IPS-18a (cell line): Measurements from ENCODE around the gene MAS1L.
"Not testable (repeated sequence)": the region's sequence is repeated elsewhere in the genome, so short reads cannot be mapped to it uniquely, and the experiment has no call there.

Source experiments
- H3K27ac ChIP-seq: one replicate; pipeline ENCODE4 v1.5.1; 2013; ENCODE audit warnings: low read length
- H3K27me3 ChIP-seq: one replicate; pipeline ENCODE4 v1.6.1; 2013; ENCODE audit warnings: mild to moderate bottlenecking, low read length; ENCODE audit not compliant: control insufficient read depth, insufficient read depth
- H3K36me3 ChIP-seq: one replicate; pipeline ENCODE4 v1.6.1; 2013; ENCODE audit warnings: low read depth, low read length; ENCODE audit not compliant: control insufficient read depth
- H3K4me1 ChIP-seq: one replicate; pipeline ENCODE4 v1.6.1; 2013; ENCODE audit warnings: low read depth, low read length; ENCODE audit not compliant: control insufficient read depth
- H3K4me3 ChIP-seq: one replicate; pipeline ENCODE4 v1.5.1; 2013; ENCODE audit warnings: low read length
- H3K9ac ChIP-seq: one replicate; pipeline ENCODE4 v1.6.1; 2013; ENCODE audit warnings: mild to moderate bottlenecking, low read length, moderate library complexity
- H3K9me3 ChIP-seq: one replicate; pipeline ENCODE4 v1.6.1; 2013; ENCODE audit warnings: low read depth, low read length; ENCODE audit not compliant: control insufficient read depth

MAS1L gene

DNA sequence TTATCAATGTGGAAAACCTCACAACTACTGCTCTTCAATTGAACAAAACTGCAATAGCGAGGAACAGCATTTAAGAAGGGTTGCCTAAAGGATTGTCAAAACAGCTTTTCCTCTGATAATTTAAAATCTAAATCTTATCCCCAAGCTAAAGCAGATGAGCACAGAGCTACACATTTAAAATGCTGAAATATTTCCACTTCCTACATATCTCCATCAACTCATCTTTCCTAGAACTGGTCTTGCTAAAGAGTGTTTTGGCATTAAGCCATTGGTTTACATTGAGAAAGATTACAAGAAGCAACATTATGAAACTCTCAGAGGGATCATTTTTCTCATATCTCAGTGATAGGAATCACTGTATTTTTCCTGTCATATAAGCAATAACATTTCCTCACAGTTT is 45.0 kb downstream of the MAS1L start:
- peaks cover 10% of the 10 kb centered on the region for H3K4me1 ChIP-seq
- no peak overlapping the region for H3K27ac ChIP-seq
- H3K9ac ChIP-seq = no peak overlapping the region
- H3K4me3 ChIP-seq = no peak overlapping the region
- H3K27me3 ChIP-seq = no peaks in the 10 kb centered on the region
- peaks cover 5% of the 10 kb centered on the region for H3K9me3 ChIP-seq
- H3K36me3 ChIP-seq = no peaks in the 10 kb centered on the region

DNA sequence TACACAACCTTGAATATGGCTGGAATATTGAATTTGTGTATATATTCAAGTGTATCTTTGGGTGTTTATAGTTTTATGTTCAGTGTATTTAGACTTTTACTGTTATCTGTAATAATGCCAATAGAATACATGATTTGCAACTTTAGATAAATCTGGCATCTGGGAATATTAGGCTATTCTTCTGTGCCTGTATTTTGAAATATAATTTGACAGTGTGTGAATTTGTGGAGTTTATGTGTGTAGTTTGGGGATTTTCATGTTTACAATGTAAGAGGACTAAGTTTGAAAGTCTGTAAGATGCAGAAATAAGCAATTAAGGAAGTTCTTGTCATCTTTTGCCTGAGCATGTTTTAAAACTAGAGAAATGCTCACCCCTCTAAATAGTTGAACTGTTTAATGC is 48.8 kb downstream of the MAS1L start, which contains the start of gene OR10C1:
OR10C1 (plus strand) TSS at position 301 of the 400 bp plus-strand sequence. CDS start 710 bp downstream, outside the sequence.
- no peaks in the 10 kb centered on the region for H3K4me1 ChIP-seq
- H3K36me3 ChIP-seq = no peaks in the 10 kb centered on the region
- H3K9me3 ChIP-seq = peaks cover 5% of the 10 kb centered on the region
- H3K4me3 ChIP-seq = no peak within 1 kb of the TSS
- H3K27ac ChIP-seq = no peak within 1 kb of the TSS
- H3K27me3 ChIP-seq = no peaks in the 10 kb centered on the region
- no peak within 1 kb of the TSS for H3K9ac ChIP-seq

DNA sequence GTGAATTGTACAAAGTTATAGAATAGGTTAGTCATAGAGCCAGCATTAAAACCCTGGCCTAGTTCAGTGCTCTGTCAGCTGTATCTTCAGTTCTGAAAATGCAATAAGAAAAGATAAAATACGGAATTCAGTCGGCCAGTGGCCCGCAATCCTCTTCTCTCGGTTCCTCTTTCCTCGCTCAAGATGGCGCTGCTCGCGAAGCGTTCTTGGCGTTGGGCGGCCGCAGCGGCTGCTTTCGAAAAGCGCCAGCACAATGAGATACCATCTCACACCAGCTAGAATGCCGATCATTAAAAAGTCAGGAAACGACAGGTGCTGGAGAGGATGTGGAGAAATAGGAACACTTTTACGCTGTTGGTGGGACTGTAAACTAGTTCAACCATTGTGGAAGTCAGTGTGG is 51.0 kb downstream of the MAS1L start:
- H3K36me3 ChIP-seq, H3K27ac ChIP-seq, H3K9me3 ChIP-seq, H3K27me3 ChIP-seq, H3K9ac ChIP-seq, H3K4me1 ChIP-seq, H3K4me3 ChIP-seq: not testable (repeated sequence)
